COR-L47 (cell line): ENCODE data around the gene PCDHGA4.
"Not testable (repeated sequence)": the region's sequence is repeated elsewhere in the genome, so short reads cannot be mapped to it uniquely, and the experiment has no call there.

Source experiments
- DNase-seq: peaks from one replicate; lab custom pipeline; 2025; lab: John Stamatoyannopoulos, UW

The PCDHGA4 gene

DNA sequence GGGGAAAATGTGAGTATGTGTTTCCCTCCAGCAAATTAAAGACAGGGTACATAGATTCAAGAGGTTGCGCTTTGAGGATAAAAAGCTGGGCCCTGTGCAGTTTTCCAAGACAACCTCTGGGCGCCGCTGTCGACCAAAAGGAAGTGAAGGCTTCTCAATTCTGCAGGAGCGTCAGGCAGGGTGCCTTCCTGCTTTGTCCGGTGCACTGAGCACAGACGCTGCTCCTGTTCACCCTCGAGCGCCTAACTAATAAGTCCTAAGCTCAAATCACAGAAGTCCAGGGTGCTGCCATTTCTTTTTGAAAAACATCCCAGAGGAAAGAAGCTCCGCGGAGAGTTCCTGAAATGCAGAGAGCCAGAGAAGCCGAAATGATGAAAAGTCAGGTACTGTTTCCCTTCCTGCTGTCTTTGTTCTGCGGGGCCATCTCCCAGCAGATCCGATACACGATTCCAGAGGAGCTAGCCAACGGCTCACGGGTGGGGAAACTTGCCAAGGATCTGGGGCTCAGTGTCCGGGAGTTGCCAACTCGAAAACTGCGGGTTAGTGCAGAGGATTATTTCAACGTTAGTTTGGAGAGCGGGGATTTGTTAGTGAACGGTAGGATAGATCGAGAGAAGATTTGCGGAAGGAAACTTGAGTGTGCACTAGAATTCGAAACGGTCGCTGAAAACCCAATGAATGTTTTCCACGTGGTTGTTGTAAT, 4.8 kb upstream of the PCDHGA4 start, which contains the start of gene PCDHGB1:
Gene PCDHGB1, plus strand, starts transcription at position 183 of the 703 bp plus-strand sequence. Its CDS starts 162 bp downstream, at position 345.
- DNase-seq = peak; percentile 50

- no peak for DNase-seq
Observed at GRCh38 chr5:141351591-141351990, 3.2 kb upstream of the PCDHGA4 start.

GRCh38 chr5:141355641-141356040, 820 bp downstream of the PCDHGA4 start:
- no peak for DNase-seq

GRCh38 chr5:141356133-141356532, 1.3 kb downstream of the PCDHGA4 start:
- DNase-seq = no peak

DNA sequence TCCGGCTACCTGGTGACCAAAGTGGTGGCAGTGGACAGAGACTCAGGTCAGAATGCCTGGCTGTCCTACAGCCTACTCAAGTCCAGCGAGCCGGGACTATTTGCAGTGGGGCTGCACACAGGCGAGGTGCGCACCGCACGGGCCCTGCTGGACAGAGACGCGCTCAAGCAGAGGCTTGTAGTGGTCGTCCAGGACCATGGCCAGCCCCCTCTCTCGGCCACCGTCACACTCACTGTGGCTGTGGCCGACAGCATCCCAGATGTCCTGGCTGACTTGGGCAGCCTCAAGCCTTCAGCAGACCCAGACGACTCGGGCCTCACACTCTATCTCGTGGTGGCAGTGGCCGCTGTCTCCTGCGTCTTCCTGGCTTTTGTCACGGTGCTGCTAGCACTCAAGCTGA, 2.1 kb downstream of the PCDHGA4 start:
- no peak for DNase-seq

GRCh38 chr5:141359790-141360426, 5.1 kb downstream of the PCDHGA4 start, which contains the start of gene PCDHGB2:
Gene PCDHGB2, plus strand, starts transcription at chr5:141359994. Its CDS starts 142 bp downstream, at chr5:141360136.
- DNase-seq = peak; percentile 38

DNA sequence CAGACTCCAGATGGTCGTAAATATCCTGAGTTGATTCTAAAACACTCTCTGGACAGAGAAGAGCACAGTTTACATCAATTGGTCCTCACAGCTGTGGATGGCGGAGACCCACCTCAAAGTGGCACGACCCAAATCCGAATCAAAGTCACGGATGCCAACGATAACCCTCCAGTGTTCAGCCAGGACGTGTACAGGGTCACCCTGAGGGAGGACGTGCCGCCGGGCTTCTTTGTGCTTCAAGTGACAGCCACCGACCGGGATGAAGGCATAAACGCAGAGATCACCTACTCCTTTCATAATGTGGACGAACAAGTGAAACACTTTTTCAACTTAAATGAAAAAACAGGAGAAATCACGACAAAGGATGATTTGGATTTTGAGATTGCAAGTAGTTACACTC, 5.9 kb downstream of the PCDHGA4 start:
- DNase-seq = no peak

DNA sequence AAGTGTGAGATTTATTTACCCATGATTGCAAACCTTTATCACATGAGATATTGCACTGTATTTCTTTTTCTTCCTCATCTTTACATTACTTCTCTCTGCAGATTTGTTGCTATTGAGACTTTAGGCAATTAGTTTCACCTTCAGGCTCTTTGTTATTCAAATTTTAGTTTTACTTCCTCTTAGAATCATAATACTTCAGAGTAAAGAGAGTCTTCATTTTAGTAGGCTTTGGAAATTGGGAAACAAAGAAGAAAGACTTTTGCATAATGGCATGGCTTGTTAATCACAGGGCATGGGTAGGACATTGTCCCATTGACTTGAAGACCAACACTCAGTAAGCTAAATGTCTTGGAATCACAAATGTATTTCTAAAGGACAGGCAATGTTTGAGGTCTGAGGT, 7.9 kb downstream of the PCDHGA4 start:
- DNase-seq = no peak

DNA sequence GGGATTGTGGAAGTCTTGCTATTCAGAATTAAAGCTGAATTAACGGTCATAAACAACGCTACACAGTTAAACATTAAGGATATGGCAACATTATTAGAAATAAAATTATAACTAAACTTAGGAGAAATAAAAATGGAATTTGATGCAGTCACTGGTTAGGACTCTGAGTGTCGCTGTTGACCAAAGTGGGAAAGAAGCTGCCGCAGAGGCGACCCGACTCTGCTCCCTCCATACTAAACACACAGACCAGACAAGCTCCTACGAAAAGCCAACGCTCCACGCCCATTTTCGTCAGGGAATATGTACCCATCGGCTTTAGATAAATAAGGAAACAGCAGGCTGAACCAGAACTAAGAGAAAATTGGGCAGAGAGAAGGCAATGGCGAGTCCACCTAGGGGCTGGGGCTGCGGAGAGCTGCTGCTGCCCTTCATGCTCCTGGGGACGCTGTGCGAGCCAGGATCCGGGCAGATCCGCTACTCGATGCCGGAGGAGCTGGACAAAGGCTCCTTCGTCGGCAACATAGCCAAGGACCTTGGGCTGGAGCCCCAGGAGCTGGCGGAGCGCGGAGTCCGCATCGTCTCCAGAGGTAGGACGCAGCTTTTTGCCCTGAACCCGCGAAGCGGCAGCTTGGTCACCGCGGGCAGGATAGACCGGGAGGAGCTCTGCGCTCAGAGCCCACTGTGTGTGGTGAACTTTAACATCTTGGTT, 9.3 kb downstream of the PCDHGA4 start, which contains the start of gene PCDHGA5:
Gene PCDHGA5, plus strand, starts transcription at position 211 of the 709 bp plus-strand sequence. Its CDS starts 169 bp downstream, at position 380.
- DNase-seq = no peak

DNA sequence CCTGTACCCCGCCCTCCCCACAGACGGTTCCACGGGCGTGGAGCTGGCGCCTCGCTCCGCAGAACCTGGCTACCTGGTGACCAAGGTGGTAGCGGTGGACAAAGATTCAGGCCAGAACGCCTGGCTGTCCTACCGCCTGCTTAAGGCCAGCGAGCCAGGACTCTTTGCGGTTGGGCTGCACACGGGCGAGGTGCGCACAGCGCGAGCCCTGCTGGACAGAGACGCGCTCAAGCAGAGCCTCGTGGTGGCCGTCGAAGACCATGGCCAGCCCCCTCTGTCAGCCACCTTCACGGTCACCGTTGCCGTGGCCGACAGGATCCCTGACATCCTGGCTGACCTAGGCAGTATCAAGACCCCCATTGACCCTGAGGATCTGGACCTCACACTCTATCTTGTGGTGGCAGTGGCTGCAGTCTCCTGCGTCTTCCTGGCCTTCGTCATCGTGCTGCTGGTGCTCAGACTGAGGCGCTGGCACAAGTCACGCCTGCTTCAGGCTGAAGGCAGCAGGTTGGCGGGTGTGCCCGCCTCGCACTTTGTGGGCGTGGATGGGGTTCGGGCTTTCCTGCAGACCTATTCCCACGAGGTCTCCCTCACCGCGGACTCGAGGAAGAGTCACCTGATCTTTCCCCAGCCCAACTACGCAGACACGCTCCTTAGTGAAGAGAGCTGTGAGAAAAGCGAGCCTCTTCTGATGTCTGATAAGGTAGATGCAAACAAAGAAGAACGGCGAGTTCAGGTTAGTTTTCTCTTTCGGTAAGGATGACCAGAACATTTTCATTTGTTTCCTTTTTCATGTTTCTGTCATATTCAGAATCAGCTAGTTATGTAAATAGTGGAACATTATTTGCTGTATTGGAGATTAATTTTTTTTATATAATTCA, 11.4 kb downstream of the PCDHGA4 start:
- DNase-seq = no peak

GRCh38 chr5:141369994-141370848, 15.4 kb downstream of the PCDHGA4 start, which contains the start of gene PCDHGB3:
Gene PCDHGB3, plus strand, starts transcription at chr5:141370242. Its CDS starts 153 bp downstream, at chr5:141370395.
- DNase-seq = no peak

DNA sequence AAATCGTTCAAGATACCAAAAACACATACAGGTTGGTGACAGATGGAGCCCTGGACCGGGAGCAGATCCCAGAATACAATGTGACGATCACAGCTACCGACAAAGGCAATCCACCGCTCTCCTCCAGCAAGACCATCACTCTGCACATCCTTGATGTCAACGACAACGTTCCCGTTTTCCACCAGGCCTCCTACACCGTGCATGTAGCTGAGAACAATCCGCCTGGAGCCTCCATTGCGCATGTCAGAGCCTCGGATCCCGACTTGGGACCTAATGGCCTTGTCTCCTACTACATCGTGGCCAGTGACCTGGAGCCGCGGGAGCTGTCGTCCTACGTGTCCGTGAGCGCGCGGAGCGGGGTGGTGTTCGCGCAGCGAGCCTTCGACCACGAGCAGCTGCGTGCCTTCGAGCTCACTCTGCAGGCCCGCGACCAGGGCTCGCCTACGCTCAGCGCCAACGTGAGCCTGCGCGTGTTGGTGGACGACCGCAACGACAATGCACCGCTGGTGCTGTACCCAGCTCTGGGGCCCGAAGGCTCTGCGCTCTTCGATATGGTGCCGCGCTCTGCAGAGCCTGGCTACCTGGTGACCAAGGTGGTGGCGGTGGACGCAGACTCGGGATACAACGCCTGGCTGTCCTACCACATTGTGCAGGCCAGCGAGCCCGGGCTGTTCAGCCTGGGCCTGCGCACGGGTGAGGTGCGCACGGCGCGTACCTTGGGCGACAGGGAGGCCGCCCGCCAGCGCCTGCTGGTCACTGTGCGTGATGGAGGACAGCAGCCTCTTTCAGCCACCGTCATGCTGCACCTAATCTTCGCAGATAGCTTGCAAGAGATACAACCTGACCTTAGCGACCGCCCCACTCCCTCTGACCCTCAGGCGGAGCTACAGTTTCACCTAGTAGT, 17.0 kb downstream of the PCDHGA4 start:
- no peak for DNase-seq

DNA sequence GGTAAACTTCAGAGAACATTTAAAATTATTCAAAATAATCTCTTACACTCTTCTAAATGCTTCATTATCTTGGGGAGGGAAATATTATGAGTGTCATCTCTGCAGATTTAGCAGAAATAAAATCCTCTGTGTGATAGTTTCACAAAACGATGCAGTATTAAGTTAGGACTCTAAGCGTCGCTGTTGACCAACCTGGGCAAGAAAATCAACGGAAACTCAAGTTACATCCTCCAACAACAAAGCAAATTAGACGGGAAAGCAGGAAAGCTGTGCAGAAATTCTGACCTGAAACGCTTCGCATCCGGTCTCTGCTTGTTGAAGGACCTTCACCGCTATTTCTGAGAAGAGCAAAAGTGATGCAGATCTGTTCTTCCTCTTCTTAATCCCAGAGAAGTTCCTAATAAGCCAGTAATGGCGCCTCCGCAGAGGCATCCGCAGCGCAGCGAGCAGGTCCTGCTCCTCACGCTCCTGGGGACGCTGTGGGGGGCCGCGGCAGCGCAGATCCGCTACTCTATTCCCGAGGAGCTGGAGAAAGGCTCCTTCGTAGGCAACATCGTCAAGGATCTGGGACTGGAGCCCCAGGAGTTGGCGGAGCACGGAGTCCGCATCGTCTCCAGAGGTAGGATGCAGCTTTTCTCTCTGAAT, 19.0 kb downstream of the PCDHGA4 start, which contains the start of gene PCDHGA6:
Gene PCDHGA6, plus strand, starts transcription at position 219 of the 645 bp plus-strand sequence. Its CDS starts 193 bp downstream, at position 412.
- DNase-seq = no peak

- DNase-seq = no peak
Observed at GRCh38 chr5:141374627-141375026, 19.8 kb downstream of the PCDHGA4 start.

GRCh38 chr5:141375444-141376155, 20.8 kb downstream of the PCDHGA4 start:
- not testable (repeated sequence) for DNase-seq

GRCh38 chr5:141382469-141383294, 27.9 kb downstream of the PCDHGA4 start, which contains the start of gene PCDHGA7:
Gene PCDHGA7, plus strand, starts transcription at chr5:141382742. Its CDS starts 158 bp downstream, at chr5:141382900.
- DNase-seq = no peak

- no peak for DNase-seq
Observed at GRCh38 chr5:141383345-141383744, 28.5 kb downstream of the PCDHGA4 start.
